ENCODE data around the gene CALCOCO2.

Gene CALCOCO2

GRCh38 chr17:48854774-48855476 is 24.1 kb downstream of the CALCOCO2 start:
- Histone ChIP-seq H3K27me3 (ENCODE audit: control insufficient read depth, insufficient read depth, low read length) (no peaks in the 10 kb centered on the region), H3K4me3 (ENCODE audit: low read depth, low read length) (no peak overlapping the region), H2AFZ (no peak overlapping the region), H3K9ac (no peak overlapping the region), H3K4me2 (ENCODE audit: low read length) (no peak overlapping the region), H3K27ac (no peak overlapping the region), H3K4me1 (no peaks in the 10 kb centered on the region), H3K79me2 (no peaks in the 10 kb centered on the region), H3K36me3 (ENCODE audit: control insufficient read depth, insufficient read depth, low read length) (no peaks in the 10 kb centered on the region), H3K9me3 (ENCODE audit: control insufficient read depth, low read length) (no peaks in the 10 kb centered on the region)
- TF ChIP-seq CTCF (IDR thresholded peaks at IDR 0.05): no peak

GRCh38 chr17:48856122-48856821 is 25.4 kb downstream of the CALCOCO2 start:
- Histone ChIP-seq H3K9me3 (ENCODE audit: control insufficient read depth, low read length) (no peaks in the 10 kb centered on the region), H3K4me2 (ENCODE audit: low read length) (no peak overlapping the region), H2AFZ (no peak overlapping the region), H3K36me3 (ENCODE audit: control insufficient read depth, insufficient read depth, low read length) (no peaks in the 10 kb centered on the region), H3K79me2 (no peaks in the 10 kb centered on the region), H3K4me1 (no peaks in the 10 kb centered on the region), H3K9ac (no peak overlapping the region), H3K27me3 (ENCODE audit: control insufficient read depth, insufficient read depth, low read length) (no peaks in the 10 kb centered on the region), H3K27ac (no peak overlapping the region), H3K4me3 (ENCODE audit: low read depth, low read length) (no peak overlapping the region)
- TF ChIP-seq CTCF (IDR thresholded peaks at IDR 0.05): no peak

GRCh38 chr17:48860034-48860433 is 29.2 kb downstream of the CALCOCO2 start:
- Histone ChIP-seq H3K36me3 (ENCODE audit: control insufficient read depth, insufficient read depth, low read length) (no peaks in the 10 kb centered on the region), H3K4me2 (ENCODE audit: low read length) (no peak overlapping the region), H3K9me3 (ENCODE audit: control insufficient read depth, low read length) (no peaks in the 10 kb centered on the region), H3K27ac (no peak overlapping the region), H3K27me3 (ENCODE audit: control insufficient read depth, insufficient read depth, low read length) (no peaks in the 10 kb centered on the region), H3K4me3 (ENCODE audit: low read depth, low read length) (no peak overlapping the region), H2AFZ (no peak overlapping the region), H3K9ac (no peak overlapping the region), H3K79me2 (no peaks in the 10 kb centered on the region), H3K4me1 (no peaks in the 10 kb centered on the region)
- TF ChIP-seq CTCF (IDR thresholded peaks at IDR 0.05): no peak

- H3K9me3 ChIP-seq (ENCODE audit: control insufficient read depth, low read length): no peaks in the 10 kb centered on the region
- no peaks in the 10 kb centered on the region for H3K27me3 ChIP-seq (ENCODE audit: control insufficient read depth, insufficient read depth, low read length)
- H3K9ac ChIP-seq: no peak overlapping the region
- H3K4me3 ChIP-seq (ENCODE audit: low read depth, low read length): no peak overlapping the region
- H3K4me2 ChIP-seq (ENCODE audit: low read length): no peak overlapping the region
- TF ChIP-seq CTCF (IDR thresholded peaks at IDR 0.05): no peak
- no peaks in the 10 kb centered on the region for H3K79me2 ChIP-seq
- H3K36me3 ChIP-seq (ENCODE audit: control insufficient read depth, insufficient read depth, low read length): no peaks in the 10 kb centered on the region
- H3K27ac ChIP-seq: no peak overlapping the region
- H2AFZ ChIP-seq: no peak overlapping the region
- H3K4me1 ChIP-seq: no peaks in the 10 kb centered on the region
These were observed 29.6 kb downstream of the CALCOCO2 start for GRCh38 chr17:48860456-48860855.
